Adipose tissue (tissue), 3 donors: ENCODE data around the gene TSHZ1. TPM values are rescaled to one million over a fixed set of nuclear protein-coding genes. Genes with fewer than 3 reads are reported as not detected.

Experiments used
- H3K27ac ChIP-seq: one replicate; pipeline ENCODE4 v1.5.1; 2013; ENCODE audit warnings: low read depth, low read length
- WGBS, 3 donors: extraction: QIAGEN DNeasy Blood & Tissue Kit; methylation state at CpG; one replicate each; pipeline ENCODE4 v1.1.7; 2013; 5-methylcytosine and 5-hydroxymethylcytosine counted together
- polyA plus RNA-seq, 3 donors: library from polyadenylated mRNA; stranded (reverse); fragments of 200-250 nt; gene quantifications; one replicate each; pipeline ENCODE4 v1.2.3, GENCODE V29; 2013
- donor health status: healthy with polysubstance abuse.
- donor health status: Bipolar disorder and iron deficiency.
- donor health status: healthy.

Gene TSHZ1
- polyA plus RNA-seq, 3 donors = 4.8 to 8.6 (median 8.4) TPM

GRCh38 chr18:75230163-75231052 lies 19.8 kb downstream of the TSHZ1 start:
- H3K27ac ChIP-seq = no peak overlapping the region
- WGBS, 3 donors = 58 to 85% (median 64%) methylated on average over 17 of the region's 17 CpGs

GRCh38 chr18:75231053-75231406 lies 20.4 kb downstream of the TSHZ1 start:
- no peak overlapping the region for H3K27ac ChIP-seq
- 92 to 100% (median 94%) methylated on average over 3 to 5 of the region's 5 CpGs for WGBS, 3 donors

- no peak overlapping the region for H3K27ac ChIP-seq
- WGBS, 3 donors = 84 to 96% (median 92%) methylated on average over 12 of the region's 12 CpGs
Measured at GRCh38 chr18:75234901-75235300, 24.3 kb downstream of the TSHZ1 start.

GRCh38 chr18:75235896-75236295 lies 25.3 kb downstream of the TSHZ1 start:
- H3K27ac ChIP-seq = no peak overlapping the region
- 63 to 93% (median 76%) methylated on average over 13 of the region's 13 CpGs for WGBS, 3 donors

- WGBS, 3 donors = 87 to 92% (median 89%) methylated on average over 13 of the region's 13 CpGs
- H3K27ac ChIP-seq = no peak overlapping the region
Measured at GRCh38 chr18:75238100-75238499, 27.5 kb downstream of the TSHZ1 start.

- no peak overlapping the region for H3K27ac ChIP-seq
- 76 to 92% (median 78%) methylated on average over 10 of the region's 10 CpGs for WGBS, 3 donors
Measured at GRCh38 chr18:75238786-75239185, 28.2 kb downstream of the TSHZ1 start.

- H3K27ac ChIP-seq = no peak overlapping the region
- 79 to 88% (median 84%) methylated on average over 10 of the region's 10 CpGs for WGBS, 3 donors
Measured at GRCh38 chr18:75240433-75240832, 29.8 kb downstream of the TSHZ1 start.

GRCh38 chr18:75241705-75242104 lies 31.1 kb downstream of the TSHZ1 start:
- 95 to 100% (median 98%) methylated on average over 1 of the region's 1 CpG for WGBS, 3 donors
- H3K27ac ChIP-seq = no peak overlapping the region

- 80 to 84% (median 82%) methylated on average over 19 of the region's 19 CpGs for WGBS, 3 donors
Measured at GRCh38 chr18:75244351-75245313, 34.0 kb downstream of the TSHZ1 start.

GRCh38 chr18:75246721-75247610 lies 36.4 kb downstream of the TSHZ1 start:
- peak overlapping the region; percentile 60 for H3K27ac ChIP-seq
- WGBS, 3 donors = 46 to 71% (median 53%) methylated on average over 10 of the region's 10 CpGs

More at GRCh38 chr18:75244351-75245313, 34.0 kb downstream of the TSHZ1 start:
- no peak overlapping the region for H3K27ac ChIP-seq

GRCh38 chr18:75247611-75248421 lies 37.2 kb downstream of the TSHZ1 start:
- 24 to 27% (median 27%) methylated on average over 8 of the region's 8 CpGs for WGBS, 3 donors
- H3K27ac ChIP-seq = no peak overlapping the region

GRCh38 chr18:75248426-75249174 lies 38.0 kb downstream of the TSHZ1 start:
- WGBS, 3 donors = 83 to 87% (median 84%) methylated on average over 20 of the region's 20 CpGs
- H3K27ac ChIP-seq = peak overlapping the region; percentile 6

- 90 to 94% (median 92%) methylated on average over 7 to 9 of the region's 9 CpGs for WGBS, 3 donors
- peak overlapping the region; percentile 6 for H3K27ac ChIP-seq
Measured at GRCh38 chr18:75249175-75249518, 38.5 kb downstream of the TSHZ1 start.

- no peak overlapping the region for H3K27ac ChIP-seq
- WGBS, 3 donors = 73 to 97% (median 76%) methylated on average over 18 of the region's 18 CpGs
Measured at GRCh38 chr18:75249672-75250470, 39.3 kb downstream of the TSHZ1 start.

GRCh38 chr18:75250471-75250821 lies 39.8 kb downstream of the TSHZ1 start:
- no peak overlapping the region for H3K27ac ChIP-seq
- WGBS, 3 donors = 90 to 95% (median 93%) methylated on average over 19 to 20 of the region's 20 CpGs

- no peak overlapping the region for H3K27ac ChIP-seq
- 65 to 71% (median 69%) methylated on average over 5 of the region's 5 CpGs for WGBS, 3 donors
Measured at GRCh38 chr18:75251466-75251865, 40.9 kb downstream of the TSHZ1 start.
